Gastrocnemius medialis (tissue), 4 donors: ENCODE results near the gene PGP.

Experiments used
- CTCF ChIP-seq, 5 experiments: fragments of 450-650 bp in 3 of 5; fragments of 200-600 bp in 2 of 5; sonication (generic) in 2 of 5; IDR thresholded peaks in 4 of 5; conservative IDR thresholded peaks in 1 of 5; 1 replicate in 4 of 5; 2 replicates in 1 of 5; pipeline ENCODE4 v1.5.1; 2016 to 2019; ENCODE audit warnings: antibody characterized with exemption in 5 of 5, mild to moderate bottlenecking in 3 of 5, moderate library complexity in 3 of 5
- POLR2A ChIP-seq, 2 donors: fragments of 450-650 bp; IDR thresholded peaks; one replicate each; pipeline ENCODE4 v1.6.1; 2017; ENCODE audit warnings: antibody characterized with exemption in 2 of 2, mild to moderate bottlenecking in 2 of 2, moderate library complexity in 2 of 2

- TF ChIP-seq CTCF (IDR thresholded peaks at IDR 0.05 in 4 of 5, conservative IDR thresholded peaks at IDR 0.05 in 1 of 5) (no peak), POLR2A (IDR thresholded peaks at IDR 0.05) (no peak)
These were observed 35.5 kb downstream of the PGP start for GRCh38 chr16:2179107-2179501.
